HG03354 (cell line): ENCODE results near the gene KRT23.

Experiments used
- ATAC-seq: cut with Tn5 transposase; IDR thresholded peaks from one replicate; pipeline ENCODE4 v1.9.1; 2021; ENCODE audit warnings: mild to moderate bottlenecking; ENCODE audit not compliant: unreplicated experiment, poor library complexity, severe bottlenecking

Gene KRT23

DNA sequence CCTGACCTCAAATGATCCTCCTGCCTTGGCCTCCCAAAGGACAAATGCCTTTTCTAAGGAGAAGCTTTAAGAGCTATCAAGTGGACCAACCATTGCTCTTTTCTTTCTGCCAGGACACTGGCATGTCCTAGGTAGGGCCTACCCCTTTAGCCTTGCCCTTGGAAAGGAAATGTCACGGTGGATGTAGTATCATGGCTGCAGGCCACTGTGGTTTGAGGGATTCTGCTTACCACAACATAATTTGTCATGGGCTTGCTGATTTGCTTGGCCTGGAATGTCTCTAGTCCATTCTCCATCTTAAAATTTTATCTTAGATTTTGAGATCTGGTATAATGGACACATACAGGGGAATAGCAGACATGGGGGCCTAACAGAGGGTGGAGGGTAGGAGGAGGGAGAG lies 58.4 kb downstream of the KRT23 start:
- no peak for ATAC-seq

DNA sequence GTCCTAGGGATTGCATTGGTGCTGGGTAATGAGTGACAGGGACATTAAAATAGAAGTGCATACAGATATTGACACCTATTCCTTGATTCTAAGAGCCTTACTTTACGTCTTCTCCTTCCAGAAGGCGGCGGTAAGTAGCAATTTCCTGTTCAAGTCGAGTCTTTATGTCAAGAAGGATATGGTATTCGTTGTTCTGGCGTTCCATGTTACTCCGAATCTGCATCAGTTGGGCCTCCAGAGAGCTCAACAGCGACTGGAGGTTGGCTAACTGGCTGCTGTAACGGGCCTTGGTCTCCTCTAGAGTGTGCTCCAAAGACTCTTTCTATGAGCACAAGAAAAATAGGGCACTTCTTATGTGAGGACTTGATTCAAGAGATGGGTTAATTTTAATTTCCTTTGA lies 59.4 kb downstream of the KRT23 start:
- no peak for ATAC-seq

GRCh38 chr17:40873801-40874200 lies 63.6 kb downstream of the KRT23 start:
- no peak for ATAC-seq

- ATAC-seq: no peak
Measured at GRCh38 chr17:40873255-40873654, 64.2 kb downstream of the KRT23 start.
